Testis (tissue), 2 donors: ENCODE results near the gene PRCC.

ENCODE experiments used
- POLR2A ChIP-seq: fragments of 450-650 bp; IDR thresholded peaks from one replicate; pipeline ENCODE4 v1.6.1; 2017; ENCODE audit warnings: antibody characterized with exemption, mild to moderate bottlenecking, moderate library complexity
- TF ChIP-seq, protein P1 (sequence below), 3 experiments: fragments of 450-650 bp in 2 of 3; fragments of 200-600 bp in 1 of 3; sonication (generic) in 1 of 3; IDR thresholded peaks; one replicate each; pipeline ENCODE4 v1.5.1; 2016 to 2019; ENCODE audit warnings: antibody characterized with exemption in 3 of 3, mild to moderate bottlenecking in 2 of 3, moderate library complexity in 1 of 3

DNA sequence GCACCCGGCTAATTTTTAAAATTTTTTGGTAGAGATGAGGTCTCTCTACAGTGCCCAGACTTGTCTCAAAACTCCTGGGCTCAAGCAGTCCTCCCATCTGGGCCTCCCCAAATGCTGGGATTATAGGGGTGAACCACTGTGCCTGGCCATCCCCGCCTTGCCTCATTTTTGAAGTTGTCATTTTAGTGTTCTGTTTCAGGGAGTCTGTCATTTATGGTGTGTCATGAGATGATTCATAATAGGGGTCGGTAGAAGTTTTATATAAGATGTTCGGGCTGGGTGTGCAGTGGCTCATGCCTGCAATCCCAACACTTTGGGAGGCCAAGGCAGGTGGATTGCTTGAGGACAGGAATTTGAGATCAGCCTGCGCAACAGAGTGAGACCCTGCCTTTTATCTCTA, 8.5 kb downstream of the PRCC start:
- TF ChIP-seq, protein P1, sequence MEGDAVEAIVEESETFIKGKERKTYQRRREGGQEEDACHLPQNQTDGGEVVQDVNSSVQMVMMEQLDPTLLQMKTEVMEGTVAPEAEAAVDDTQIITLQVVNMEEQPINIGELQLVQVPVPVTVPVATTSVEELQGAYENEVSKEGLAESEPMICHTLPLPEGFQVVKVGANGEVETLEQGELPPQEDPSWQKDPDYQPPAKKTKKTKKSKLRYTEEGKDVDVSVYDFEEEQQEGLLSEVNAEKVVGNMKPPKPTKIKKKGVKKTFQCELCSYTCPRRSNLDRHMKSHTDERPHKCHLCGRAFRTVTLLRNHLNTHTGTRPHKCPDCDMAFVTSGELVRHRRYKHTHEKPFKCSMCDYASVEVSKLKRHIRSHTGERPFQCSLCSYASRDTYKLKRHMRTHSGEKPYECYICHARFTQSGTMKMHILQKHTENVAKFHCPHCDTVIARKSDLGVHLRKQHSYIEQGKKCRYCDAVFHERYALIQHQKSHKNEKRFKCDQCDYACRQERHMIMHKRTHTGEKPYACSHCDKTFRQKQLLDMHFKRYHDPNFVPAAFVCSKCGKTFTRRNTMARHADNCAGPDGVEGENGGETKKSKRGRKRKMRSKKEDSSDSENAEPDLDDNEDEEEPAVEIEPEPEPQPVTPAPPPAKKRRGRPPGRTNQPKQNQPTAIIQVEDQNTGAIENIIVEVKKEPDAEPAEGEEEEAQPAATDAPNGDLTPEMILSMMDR (IDR thresholded peaks at IDR 0.05): no peak
- no peak for TF ChIP-seq POLR2A
